ENCODE measurements around the gene MYOF.

The MYOF gene

DNA sequence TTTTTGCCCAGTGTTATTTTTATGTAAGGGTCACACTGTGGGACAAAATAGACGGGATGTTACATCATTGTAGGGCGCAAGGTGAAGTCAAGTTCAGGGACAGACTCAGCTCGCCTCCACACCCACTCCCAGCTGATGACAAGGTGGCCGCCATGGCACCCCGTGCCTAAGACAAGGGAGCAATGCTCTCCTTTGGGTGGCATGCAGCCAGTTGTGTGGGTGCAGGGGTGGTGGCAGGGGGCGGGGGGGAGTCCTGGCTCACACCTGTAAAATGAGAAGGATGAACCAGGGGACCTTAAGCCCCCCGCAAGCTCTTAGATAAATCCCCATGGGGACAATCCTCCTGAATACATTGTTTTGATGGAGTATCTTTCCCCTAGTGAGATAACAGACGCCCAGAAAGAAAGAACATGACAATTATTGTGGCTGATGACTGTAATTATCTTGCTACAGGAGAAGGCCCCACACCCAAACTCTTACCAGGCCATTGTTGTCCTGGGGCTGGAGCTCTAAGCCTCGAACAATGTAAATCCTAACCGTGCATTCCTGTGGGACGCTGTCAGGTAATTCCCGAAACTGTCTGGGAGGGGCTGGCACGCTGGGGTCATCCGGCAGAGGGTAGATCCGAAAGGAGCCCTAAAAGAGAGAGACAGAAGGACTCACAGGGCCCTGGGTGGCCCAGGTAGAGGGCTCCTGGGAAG is 148.7 kb downstream of the MYOF start:
- ATAC-seq = no peak
- TF ChIP-seq ARNTL (CRISPR knock-in tag; IDR thresholded peaks at IDR 0.05; ENCODE audit: borderline replicate concordance, low read depth) = no peak
- TF ChIP-seq TCF4 (CRISPR knock-in tag; IDR thresholded peaks at IDR 0.05; ENCODE audit: borderline replicate concordance) = no peak
- TF ChIP-seq TSHZ2 (CRISPR knock-in tag; IDR thresholded peaks at IDR 0.05) = no peak
- TF ChIP-seq TOX (CRISPR knock-in tag; IDR thresholded peaks at IDR 0.05; ENCODE audit: borderline replicate concordance) = no peak
- no peak for TF ChIP-seq CSDC2 (CRISPR knock-in tag; IDR thresholded peaks at IDR 0.05)
- TF ChIP-seq RARB (CRISPR knock-in tag; IDR thresholded peaks at IDR 0.05) = no peak
- TF ChIP-seq GLIS3 (CRISPR knock-in tag; IDR thresholded peaks at IDR 0.05) = no peak
- TF ChIP-seq PPARA (CRISPR knock-in tag; IDR thresholded peaks at IDR 0.05; ENCODE audit: borderline replicate concordance) = no peak
- TF ChIP-seq, protein P1, sequence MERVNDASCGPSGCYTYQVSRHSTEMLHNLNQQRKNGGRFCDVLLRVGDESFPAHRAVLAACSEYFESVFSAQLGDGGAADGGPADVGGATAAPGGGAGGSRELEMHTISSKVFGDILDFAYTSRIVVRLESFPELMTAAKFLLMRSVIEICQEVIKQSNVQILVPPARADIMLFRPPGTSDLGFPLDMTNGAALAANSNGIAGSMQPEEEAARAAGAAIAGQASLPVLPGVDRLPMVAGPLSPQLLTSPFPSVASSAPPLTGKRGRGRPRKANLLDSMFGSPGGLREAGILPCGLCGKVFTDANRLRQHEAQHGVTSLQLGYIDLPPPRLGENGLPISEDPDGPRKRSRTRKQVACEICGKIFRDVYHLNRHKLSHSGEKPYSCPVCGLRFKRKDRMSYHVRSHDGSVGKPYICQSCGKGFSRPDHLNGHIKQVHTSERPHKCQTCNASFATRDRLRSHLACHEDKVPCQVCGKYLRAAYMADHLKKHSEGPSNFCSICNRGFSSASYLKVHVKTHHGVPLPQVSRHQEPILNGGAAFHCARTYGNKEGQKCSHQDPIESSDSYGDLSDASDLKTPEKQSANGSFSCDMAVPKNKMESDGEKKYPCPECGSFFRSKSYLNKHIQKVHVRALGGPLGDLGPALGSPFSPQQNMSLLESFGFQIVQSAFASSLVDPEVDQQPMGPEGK (CRISPR knock-in tag; IDR thresholded peaks at IDR 0.05; ENCODE audit: borderline replicate concordance) = no peak
- TF ChIP-seq ISL1 (CRISPR knock-in tag; IDR thresholded peaks at IDR 0.05) = no peak
- no peak for TF ChIP-seq ZNF8 (CRISPR knock-in tag; IDR thresholded peaks at IDR 0.05)

- TF ChIP-seq, protein P2, sequence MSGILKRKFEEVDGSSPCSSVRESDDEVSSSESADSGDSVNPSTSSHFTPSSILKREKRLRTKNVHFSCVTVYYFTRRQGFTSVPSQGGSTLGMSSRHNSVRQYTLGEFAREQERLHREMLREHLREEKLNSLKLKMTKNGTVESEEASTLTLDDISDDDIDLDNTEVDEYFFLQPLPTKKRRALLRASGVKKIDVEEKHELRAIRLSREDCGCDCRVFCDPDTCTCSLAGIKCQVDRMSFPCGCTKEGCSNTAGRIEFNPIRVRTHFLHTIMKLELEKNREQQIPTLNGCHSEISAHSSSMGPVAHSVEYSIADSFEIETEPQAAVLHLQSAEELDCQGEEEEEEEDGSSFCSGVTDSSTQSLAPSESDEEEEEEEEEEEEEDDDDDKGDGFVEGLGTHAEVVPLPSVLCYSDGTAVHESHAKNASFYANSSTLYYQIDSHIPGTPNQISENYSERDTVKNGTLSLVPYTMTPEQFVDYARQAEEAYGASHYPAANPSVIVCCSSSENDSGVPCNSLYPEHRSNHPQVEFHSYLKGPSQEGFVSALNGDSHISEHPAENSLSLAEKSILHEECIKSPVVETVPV (CRISPR knock-in tag; IDR thresholded peaks at IDR 0.05) = no peak
- TF ChIP-seq ZNF8 (CRISPR knock-in tag; IDR thresholded peaks at IDR 0.05) (no peak), ARNTL (CRISPR knock-in tag; IDR thresholded peaks at IDR 0.05; ENCODE audit: borderline replicate concordance, low read depth) (no peak), ZFP30 (CRISPR knock-in tag; IDR thresholded peaks at IDR 0.05) (no peak), ISL1 (CRISPR knock-in tag; IDR thresholded peaks at IDR 0.05) (no peak), SNAI2 (CRISPR knock-in tag; IDR thresholded peaks at IDR 0.05) (no peak), TOX (CRISPR knock-in tag; IDR thresholded peaks at IDR 0.05; ENCODE audit: borderline replicate concordance) (no peak), TSHZ2 (CRISPR knock-in tag; IDR thresholded peaks at IDR 0.05) (no peak), OSR1 (CRISPR knock-in tag; IDR thresholded peaks at IDR 0.05) (no peak), ESRRG (CRISPR knock-in tag; IDR thresholded peaks at IDR 0.05) (no peak)
- no peak for ATAC-seq
These were observed 151.3 kb downstream of the MYOF start for GRCh38 chr10:93330824-93331223.

GRCh38 chr10:93319896-93320295 is 162.2 kb downstream of the MYOF start:
- ATAC-seq = peak; percentile 40; the same call in 2 of the 3 replicates
- TF ChIP-seq ISL1 (CRISPR knock-in tag; IDR thresholded peaks at IDR 0.05) (peak; percentile 66; the same call in 1 of the 2 replicates), SNAI2 (CRISPR knock-in tag; IDR thresholded peaks at IDR 0.05) (no peak), ZFP3 (CRISPR knock-in tag; IDR thresholded peaks at IDR 0.05) (no peak), ZNF70 (CRISPR knock-in tag; IDR thresholded peaks at IDR 0.05) (no peak), TSHZ2 (CRISPR knock-in tag; IDR thresholded peaks at IDR 0.05) (peak; percentile 75; the same call in 1 of the 2 replicates), RARB (CRISPR knock-in tag; IDR thresholded peaks at IDR 0.05) (no peak), POU6F1 (CRISPR knock-in tag; IDR thresholded peaks at IDR 0.05; ENCODE audit: borderline replicate concordance, low read depth) (no peak), TOX (CRISPR knock-in tag; IDR thresholded peaks at IDR 0.05; ENCODE audit: borderline replicate concordance) (no peak), ZNF565 (CRISPR knock-in tag; conservative IDR thresholded peaks at IDR 0.05; ENCODE audit: low read depth) (no peak), GLIS3 (CRISPR knock-in tag; IDR thresholded peaks at IDR 0.05) (no peak), ZNF8 (CRISPR knock-in tag; IDR thresholded peaks at IDR 0.05) (no peak)
- TF ChIP-seq, protein P1 (CRISPR knock-in tag; IDR thresholded peaks at IDR 0.05; ENCODE audit: borderline replicate concordance) = no peak

Data from SK-N-SH treated with all-trans-retinoic acid at 6 μM for 48 hours (cell line).